GM12874 (cell line): Measurements from ENCODE around the gene ZNF518A.

Experiments used
- TF ChIP-seq, protein P1 (sequence below): IDR thresholded peaks from 2 replicates; pipeline ENCODE4 v1.5.1; 2011; ENCODE audit warnings: low read depth, mild to moderate bottlenecking, control low read depth, low read length, moderate library complexity; ENCODE audit not compliant: insufficient read depth

The ZNF518A gene

DNA sequence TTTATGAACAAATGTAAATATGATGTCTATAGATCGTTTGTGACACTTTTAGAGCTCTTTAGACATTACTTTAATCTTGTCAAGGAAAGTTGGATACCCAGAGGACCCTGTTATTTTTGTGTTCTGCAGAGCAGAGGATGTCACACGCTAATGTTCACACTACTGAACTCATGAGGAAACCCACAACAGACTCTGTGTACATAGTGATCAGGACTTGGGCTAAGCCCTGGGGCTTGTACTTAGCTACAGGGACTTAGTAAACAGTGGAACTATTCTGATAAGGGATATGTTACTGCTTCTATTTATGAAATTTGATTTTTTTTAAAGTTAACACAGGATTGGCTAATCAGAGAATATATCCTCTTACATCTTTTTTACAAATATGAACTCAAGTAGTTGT lies 36.1 kb upstream of the ZNF518A start:
- TF ChIP-seq, protein P1, sequence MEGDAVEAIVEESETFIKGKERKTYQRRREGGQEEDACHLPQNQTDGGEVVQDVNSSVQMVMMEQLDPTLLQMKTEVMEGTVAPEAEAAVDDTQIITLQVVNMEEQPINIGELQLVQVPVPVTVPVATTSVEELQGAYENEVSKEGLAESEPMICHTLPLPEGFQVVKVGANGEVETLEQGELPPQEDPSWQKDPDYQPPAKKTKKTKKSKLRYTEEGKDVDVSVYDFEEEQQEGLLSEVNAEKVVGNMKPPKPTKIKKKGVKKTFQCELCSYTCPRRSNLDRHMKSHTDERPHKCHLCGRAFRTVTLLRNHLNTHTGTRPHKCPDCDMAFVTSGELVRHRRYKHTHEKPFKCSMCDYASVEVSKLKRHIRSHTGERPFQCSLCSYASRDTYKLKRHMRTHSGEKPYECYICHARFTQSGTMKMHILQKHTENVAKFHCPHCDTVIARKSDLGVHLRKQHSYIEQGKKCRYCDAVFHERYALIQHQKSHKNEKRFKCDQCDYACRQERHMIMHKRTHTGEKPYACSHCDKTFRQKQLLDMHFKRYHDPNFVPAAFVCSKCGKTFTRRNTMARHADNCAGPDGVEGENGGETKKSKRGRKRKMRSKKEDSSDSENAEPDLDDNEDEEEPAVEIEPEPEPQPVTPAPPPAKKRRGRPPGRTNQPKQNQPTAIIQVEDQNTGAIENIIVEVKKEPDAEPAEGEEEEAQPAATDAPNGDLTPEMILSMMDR, result no peak

DNA sequence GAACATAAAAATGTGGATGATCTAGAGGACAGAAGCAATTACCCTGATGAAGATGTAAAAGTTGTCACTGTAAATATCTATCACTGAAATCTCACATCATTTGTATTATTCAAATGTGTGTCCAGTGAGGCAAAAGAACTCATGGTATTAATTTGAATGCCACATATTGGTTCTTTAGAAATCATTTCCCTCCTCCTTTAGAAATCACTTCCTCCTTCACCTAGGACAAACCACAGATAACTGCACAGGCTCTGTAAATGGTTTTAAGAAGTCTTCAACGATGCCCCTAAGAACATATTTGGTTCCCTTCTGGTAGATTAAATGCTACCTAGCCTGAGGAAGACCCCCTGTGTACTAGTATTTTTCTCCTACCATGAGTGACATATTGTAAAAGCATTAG lies 33.1 kb upstream of the ZNF518A start:
- TF ChIP-seq, protein P1, result no peak

DNA sequence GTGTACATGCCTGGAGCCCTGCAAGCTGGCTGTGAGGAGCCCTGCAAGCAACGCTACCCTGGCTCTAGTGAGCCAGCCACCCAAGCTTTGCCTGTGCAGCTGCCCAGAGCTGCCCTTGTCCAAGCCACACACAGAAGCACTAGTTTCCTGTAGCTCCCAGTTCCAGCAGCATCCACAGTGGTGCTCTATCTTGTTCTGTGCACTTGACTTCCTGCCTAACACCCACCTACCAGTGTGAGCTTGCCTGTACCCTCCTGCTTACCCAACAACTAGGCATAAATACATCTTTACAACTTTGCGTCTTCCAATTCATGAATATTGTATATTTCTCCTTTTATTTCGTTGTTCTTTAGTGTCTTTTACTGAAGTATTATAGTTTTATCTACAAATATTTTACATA lies 32.2 kb upstream of the ZNF518A start:
- TF ChIP-seq, protein P1, result no peak

DNA sequence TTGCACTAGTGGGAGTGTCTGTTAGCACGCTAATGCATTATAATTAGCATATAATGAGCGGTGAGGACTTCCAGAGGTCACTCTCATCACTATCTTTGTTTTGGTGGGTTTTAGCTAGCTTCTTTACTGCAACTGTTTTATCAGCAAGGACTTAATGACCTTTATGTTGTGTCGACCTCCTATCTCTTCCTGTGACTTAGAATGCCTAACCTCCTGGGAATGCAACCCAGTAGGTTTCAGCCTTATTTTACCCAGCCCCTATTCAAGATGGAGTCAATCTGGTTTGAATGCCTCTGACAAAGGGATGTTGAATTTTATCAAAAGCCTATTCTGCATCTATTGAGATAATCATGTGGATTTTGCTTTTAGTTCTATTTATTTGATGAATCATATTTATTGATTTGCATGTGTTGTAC lies 22.5 kb upstream of the ZNF518A start:
- TF ChIP-seq, protein P1, result no peak

DNA sequence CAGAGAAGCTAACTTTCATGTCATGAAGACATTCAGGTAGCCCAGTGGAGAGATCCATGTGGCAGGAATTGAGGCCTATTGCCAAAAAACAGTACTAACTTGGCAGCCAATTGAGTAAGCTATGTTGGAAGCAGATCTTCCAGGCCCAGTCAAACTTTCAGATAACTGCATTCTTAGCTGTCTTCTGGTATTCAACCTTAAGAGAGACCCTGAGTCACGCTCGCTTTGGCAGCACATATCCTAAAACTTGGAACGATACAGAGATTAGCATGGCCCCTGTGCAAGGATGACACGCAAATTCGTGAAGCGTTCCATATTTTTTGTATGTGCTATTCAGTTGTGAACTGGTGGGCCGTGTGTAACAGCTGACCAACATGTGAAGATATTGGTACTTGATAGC lies 17.6 kb upstream of the ZNF518A start:
- TF ChIP-seq, protein P1, result no peak

DNA sequence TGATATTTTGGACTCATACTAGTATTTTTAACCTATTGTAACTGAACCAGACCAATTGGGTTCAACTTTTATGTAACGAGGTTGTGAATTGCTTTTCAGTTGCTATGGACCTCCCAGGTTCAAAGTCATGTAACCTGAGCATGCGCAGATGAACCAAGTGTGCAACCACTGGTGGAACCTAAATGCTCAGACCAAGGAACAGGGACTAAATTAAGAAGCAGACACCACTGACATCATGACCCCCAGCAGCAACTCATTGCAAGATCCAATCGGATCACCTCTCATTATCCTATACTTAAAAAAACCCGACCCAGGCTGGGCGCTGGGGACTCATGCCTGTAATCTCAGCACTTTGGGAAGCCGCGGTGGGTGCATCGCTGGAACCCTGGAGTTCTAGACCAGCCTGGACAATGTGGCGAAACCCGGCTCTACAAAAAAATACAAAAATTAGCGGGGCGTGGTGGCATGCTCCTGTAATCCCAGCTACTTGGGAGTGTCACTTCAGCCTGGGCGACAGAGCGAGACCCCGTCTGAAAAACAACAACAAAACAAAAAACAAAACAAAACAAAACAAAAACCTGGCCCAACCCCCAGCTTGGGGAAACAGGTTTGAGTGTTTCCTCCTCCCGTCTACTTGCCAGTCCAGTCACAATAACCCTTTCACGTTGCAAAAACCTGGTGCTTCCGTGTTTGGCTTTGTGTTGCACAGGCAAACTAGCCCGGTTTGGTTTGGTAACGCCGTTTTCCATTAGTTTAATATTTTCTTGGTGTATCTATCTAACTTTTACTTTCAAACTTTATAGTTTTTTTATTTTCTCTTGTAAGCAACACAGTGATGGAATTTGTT lies 11.3 kb upstream of the ZNF518A start:
- TF ChIP-seq, protein P1, result no peak

DNA sequence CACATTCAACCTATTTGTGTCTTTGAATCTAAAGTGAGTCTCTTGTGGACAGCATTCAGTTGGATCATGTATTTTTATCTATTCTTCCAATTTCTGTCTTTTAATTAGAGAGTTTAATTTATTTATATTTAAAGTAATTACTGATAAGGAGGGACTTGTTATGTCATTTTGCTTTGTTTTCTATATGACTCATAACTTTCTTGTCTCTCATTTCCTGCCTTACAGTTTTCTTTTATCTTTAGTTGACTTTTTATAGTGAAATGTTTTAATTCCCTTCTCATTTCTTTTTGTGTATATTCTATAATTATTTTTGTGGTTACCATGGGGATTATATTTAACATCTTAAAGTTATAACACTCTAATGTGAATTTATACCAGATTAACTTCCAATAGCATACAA lies 7.3 kb upstream of the ZNF518A start:
- TF ChIP-seq, protein P1, result no peak
